Hematopoietic multipotent progenitor cell treated with erythropoietin and hydrocortisone succinate and interleukin-3 and kit ligand, for 4 days (in vitro differentiated cells): Measurements from ENCODE around the gene EEF1AKMT4.

Source experiments
- DNase-seq: peaks from one replicate; pipeline ENCODE4 v3.0.0-alpha.2; 2015

Gene EEF1AKMT4

GRCh38 chr3:184249412-184250166 is at the start of gene EEF1AKMT4:
TSS of gene EEF1AKMT4 (plus strand) at chr3:184249672. CDS start at chr3:184249695, 23 bp downstream.
- peak; percentile 99 for DNase-seq

GRCh38 chr3:184200825-184201224 is 48.6 kb upstream of the EEF1AKMT4 start:
- DNase-seq: no peak

DNA sequence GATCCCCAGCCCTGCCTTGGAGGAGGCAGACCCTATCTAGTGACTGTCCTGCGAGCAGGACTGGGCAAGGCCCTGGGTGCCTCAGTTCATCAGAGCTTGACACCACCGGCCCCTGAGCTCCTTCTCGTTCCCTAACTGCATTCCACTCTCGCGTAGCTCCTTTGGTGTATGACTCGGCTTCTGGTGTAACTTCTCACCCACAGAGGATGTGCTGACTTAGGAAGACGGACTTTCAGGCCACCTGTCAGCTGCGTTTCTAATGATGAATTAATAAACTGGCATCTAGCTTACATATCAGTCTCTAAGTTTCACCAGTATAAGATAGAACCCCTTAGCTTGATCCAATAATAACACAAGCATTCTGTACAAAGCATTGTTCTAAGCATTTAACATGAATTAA is 45.9 kb upstream of the EEF1AKMT4 start:
- no peak for DNase-seq

DNA sequence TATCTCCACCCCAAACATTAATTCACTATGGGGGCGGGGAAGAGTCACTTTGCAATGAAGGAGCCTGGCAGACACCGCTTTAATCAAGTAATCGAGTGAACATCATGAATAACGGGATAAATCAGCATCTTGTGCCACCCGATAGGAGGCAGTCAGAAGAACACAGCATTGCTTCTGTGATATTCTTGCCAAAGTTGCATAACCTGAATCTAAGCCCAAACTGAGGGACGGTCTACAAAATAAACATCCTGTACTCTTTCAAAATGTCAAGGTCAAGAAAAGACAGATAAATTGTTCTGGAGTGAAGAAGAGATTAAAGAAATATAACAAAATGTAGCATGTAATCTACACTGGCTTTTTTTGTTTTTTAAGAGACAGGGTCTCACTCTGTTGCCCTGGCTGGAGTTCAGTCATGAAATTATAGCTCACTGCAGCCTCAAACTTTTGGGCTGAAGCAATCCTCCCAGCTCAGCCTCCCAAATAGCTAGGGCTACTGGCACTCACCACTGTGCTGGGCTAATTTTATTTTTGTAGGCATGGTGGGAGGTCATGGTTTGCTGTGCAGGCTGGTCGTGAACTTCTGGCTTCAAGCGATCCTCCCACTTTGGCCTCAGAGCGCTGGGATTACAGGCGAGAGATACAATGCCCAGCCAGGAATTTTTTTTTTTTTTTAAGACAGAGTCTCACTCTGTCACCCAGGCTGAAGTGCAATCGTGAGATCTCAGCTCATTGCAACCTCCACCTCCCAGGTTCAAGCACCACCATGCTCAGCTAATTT is 40.1 kb upstream of the EEF1AKMT4 start:
- no peak for DNase-seq

DNA sequence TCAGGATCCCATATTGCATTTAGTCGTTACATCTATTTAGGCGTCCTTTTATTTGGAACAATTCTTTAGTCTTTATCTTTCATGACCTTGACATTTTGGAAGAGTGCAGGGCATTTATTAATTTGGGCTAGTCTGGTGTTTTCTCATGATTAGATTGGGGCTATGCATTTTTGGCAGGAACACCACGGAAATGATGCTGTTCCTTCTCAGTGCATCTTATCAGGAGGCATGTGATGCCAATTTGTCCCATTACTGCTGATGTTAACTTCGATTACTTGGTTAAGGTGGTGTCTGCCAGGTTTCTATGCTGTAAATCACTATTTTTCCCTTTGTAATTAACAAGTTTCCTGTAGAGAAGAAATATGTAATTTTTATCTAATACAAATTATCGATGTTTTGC is 38.2 kb upstream of the EEF1AKMT4 start:
- DNase-seq: no peak

DNA sequence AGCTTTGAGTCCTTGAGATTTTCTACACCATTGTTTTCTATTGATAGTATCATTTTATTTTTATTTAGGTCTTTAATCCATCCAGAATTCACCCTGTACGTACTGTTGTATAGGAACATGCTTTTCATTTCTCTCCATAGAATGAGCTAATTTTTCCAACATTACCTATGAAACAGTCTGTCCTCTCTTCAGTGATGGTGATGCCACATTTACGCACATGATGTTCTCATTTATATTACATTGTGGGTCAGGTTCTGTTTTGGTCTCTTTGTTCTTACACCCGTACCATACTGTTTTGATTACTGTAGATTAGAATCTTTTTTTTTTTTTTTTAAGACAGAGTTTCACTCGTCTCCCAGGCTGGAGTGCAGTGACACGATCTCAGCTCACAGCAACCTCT is 37.8 kb upstream of the EEF1AKMT4 start:
- DNase-seq: no peak

DNA sequence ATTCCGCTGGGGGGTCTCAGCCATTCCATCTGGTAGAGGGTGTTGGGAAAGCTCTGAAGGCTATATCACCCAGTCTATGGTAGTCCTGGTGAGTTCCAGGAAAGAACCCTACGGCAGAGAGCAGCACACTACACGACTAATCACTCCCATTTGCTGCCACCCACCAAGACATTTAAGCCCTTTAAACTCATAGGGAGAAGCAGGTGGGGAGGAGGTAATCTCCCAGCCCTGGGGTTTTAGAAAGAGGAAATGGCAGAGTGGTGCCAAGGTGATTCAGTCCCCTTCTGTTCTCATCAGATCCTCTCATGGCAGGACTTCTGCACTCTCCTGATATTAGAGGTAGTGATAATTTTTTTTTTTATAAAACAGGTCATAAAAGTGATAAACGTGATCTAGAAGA is 30.7 kb upstream of the EEF1AKMT4 start:
- DNase-seq: no peak

GRCh38 chr3:184222521-184222920 is 27.0 kb upstream of the EEF1AKMT4 start:
- no peak for DNase-seq

DNA sequence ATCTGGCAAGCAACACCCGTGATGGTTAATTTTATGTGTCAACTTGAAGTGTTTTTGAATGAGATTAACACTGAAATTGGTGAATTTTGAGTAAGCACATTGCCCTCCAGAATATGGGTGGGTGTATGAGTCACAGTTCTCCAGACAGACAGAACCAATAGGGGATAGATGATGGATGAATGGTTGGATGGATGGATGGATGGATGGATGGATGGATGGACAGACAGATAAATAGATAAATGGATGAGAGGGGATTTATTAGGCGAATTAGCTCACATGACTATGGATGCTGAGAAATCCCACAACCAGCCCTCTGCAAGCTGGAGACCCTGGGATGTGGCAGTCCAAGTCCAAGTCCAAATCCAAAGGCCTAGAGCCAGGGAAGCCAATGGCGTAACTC is 25.5 kb upstream of the EEF1AKMT4 start:
- DNase-seq: no peak

DNA sequence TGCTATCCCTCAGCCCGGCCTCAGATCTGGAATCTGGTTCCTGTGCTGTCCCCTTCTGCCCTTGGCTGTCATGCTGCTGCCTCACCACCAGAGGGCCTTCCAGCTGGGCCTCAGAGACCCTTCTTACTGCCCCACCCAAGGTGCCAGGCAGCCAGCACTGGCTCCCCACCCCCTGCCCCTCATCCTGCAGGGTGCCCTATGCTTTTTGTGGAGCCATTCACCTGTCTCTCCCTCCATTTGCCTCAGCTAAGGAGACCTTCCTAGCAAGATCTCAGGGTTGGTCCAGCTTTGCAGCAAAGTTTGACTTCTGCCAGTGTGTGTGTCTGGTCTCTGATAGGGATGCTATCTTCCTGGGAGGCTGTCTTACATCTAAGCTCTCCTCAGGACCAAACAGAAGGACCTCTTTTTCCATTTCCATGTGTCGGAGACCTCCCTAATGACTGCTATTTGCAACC is 22.0 kb upstream of the EEF1AKMT4 start:
- DNase-seq: peak; percentile 74

DNA sequence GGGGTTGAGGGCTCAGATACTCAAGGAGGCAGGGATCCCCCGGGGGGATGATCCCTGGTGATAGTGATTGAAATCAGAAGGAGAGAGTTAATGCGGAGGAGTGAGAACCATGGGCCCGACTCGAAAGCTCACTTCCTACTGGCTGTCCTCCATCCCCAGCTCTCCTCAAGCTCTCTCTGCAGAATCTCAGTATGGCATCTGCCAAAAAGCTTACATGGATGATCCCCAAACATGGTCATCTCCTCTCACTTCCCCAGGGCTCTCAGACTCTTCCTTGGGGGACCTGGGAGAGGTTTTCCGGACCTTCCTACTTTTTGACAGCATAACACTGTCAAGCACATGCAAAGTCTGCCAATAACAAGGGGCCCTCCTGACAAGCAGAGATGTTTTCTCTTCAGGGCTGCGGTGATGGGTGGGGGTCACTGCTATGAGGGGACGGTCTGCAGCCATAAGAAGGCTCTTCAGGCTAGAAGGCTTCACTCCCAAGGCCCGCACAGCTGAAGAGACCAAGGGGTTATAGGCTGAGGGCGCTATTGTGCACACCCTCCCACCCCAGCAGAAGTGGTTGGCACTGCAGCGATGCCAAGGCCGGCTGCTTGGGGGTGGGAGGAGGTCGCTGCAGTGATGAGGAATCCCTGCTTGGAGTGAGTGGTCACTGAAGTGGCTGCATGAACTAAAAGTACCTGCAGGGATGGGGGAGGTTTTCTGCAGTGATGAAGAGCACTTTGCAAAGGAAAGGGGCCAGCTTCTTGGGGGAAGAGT is 20.9 kb upstream of the EEF1AKMT4 start:
- peak; percentile 28 for DNase-seq

DNA sequence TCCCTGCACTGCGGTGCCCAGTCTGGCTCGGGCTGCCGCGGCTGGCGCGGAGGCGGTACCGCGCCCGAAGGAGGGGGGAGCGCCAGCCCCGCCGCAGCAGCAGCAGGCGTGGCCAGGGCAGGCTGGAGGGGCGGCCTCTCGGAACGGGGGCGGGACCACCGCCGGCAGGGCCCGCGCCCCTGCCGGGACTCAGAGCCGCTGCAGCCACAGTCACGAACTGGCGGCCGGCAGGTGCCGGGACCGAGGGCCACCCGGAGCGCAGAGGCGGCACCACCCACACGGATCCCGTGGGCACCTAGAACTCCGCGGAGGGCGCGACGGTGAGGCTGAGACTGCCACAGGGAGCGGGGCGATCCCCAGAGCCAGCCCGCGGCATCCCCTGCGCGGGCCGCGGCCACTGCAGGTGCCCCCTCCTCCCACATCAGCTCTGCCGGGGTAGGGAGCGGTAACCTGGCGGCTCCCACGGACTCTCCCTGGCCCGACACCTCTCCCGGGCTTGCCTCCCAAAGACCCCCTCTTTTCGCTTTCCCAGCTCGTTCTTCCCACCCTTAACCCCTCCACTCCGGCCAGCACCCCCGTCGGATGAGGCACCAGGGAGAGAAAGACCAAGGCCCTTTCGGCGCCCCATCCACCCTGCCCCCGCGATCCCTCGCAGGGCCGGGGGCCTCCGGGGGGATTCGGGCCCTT is 19.9 kb upstream of the EEF1AKMT4 start, which contains the start of gene VWA5B2:
Gene VWA5B2 (plus strand): TSS at position 192 of the 687 bp plus-strand sequence. CDS start 944 bp downstream, outside the sequence.
- peak; percentile 86 for DNase-seq

DNA sequence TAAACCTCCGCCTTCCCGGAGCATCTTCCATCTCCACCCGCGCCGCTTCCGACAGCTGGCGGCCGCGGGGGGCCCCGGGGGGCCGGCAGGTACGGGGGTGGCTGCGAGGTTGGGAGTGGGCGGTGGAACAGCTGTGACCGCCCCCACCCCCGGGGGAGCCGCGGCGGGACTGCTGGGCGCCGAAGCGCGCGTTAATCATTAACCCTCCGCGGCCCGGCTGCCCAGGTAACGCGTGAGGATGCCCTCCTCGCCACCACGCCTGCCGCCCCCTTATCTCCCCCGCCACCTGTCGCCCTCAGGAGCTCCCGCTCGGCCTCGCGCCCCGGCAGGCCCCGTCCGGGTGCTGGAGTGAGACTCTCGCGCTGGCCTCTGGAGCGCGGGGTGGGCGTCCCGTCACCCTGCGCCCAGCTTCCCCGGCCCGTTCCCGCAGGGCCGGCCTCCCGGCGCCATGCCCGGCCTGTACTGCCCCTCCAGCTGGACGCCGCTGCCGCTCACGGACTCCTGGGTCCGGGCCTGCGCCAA is 19.3 kb upstream of the EEF1AKMT4 start:
- peak; percentile 54 for DNase-seq

DNA sequence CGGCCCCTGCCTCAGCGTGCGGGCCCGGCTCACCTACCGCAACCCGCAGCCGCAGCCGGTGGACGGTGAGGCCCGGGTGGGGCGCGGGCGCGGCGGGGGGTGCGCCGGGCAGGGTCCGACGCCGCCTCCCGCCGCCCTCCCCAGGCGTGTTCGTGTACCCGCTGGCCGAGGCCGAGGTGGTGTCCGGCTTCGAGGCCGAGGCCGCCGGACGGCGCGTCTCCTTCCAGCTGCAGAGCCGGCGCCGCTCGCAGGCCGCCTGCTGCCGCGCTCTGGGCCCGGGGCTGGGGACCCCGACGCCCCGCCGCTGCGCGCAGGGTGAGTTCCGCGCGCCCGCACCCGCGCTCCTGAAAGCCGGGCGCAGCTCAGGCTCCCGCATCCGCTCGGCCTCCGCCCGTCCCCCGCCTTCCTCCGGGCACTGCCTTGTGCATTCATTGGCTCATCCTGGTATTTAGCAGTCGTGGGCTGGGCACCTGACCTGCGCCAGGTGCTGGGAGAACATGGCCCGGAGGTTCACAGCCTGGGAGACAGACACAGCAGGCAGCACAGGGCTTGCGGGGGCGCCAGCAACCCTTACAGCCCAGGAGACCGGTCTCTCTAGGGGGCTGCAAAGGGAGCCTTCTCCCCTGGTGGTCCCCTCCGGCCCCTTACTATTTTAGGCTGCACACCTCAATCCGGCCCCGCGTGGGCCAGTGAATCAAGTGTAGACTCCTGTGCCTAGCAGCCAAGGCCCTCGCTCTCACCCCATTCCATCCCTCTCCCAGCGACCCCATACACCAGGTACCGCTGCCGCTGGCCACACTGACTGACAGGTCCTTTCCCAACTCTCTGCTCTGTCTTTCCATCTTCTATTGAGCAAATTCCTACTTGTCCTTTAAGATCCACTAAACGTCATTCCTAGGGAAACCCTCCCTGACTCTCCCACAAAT is 18.6 kb upstream of the EEF1AKMT4 start:
- no peak for DNase-seq

DNA sequence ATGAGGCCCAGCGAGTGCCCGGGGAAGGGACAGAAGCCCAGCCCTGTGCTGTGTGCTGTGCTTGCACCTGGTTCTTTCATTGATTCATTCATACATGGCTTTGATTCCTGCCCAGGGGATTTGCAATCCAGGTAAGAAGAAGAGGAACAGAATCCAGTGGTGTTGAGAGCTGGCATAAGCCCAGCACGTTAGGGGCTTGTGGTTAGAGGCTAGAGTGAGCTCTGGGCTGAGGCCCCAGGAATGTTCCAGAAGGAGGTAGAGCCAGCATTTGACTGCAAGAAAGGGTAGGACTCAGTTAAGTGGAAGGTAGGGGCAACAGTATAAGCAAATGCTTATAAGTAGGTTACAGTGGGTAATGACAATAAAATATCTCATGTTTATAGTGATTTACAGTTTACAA is 17.8 kb upstream of the EEF1AKMT4 start:
- DNase-seq: no peak

GRCh38 chr3:184233127-184233843 is 16.2 kb upstream of the EEF1AKMT4 start:
- DNase-seq: no peak

DNA sequence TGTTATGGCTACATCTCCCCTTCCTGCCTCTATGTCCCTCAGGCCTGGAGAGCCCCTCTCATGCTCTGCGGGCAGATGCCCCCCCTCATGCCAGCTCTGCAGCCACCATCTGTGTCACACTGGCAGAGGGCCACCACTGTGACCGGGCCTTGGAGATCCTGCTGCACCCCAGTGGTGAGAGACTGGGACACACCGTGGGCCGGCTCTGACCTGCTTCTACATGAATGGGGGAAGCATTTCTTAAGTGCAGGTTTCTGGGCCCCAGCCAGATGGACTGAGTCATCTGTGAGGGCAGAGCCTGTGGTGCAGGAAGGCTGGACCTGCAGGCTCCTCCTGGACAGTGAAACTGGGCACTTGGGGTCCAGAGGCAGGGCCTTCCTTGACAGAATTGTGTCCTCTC is 15.2 kb upstream of the EEF1AKMT4 start:
- peak; percentile 61 for DNase-seq

GRCh38 chr3:184234671-184235380 is 14.6 kb upstream of the EEF1AKMT4 start:
- DNase-seq: no peak

- no peak for DNase-seq
These were observed 14.0 kb upstream of the EEF1AKMT4 start for GRCh38 chr3:184235381-184236032.
